Measurements from ENCODE around the gene S100A13.
"Not testable (repeated sequence)": the region's sequence is repeated elsewhere in the genome, so short reads cannot be mapped to it uniquely, and the experiment has no call there.

S100A13 gene

GRCh38 chr1:153626904-153627714 lies at the start of gene S100A13:
S100A13 (minus strand) TSS chr1:153627505; CDS start chr1:153626472, 1,033 bp downstream.
- DNase-seq, result no peak

- DNase-seq, result no peak
Observed at GRCh38 chr1:153673511-153673910, 46.2 kb upstream of the S100A13 start.

GRCh38 chr1:153671628-153672353 lies 44.5 kb upstream of the S100A13 start:
- peak; percentile 55 to 68 for DNase-seq

- peak; percentile 99 for DNase-seq
Observed at GRCh38 chr1:153670859-153671627, 43.7 kb upstream of the S100A13 start, which contains the start of gene ILF2. ILF2 (minus strand) TSS chr1:153670993; CDS start chr1:153670922, 71 bp downstream.

GRCh38 chr1:153670257-153670858 lies 43.1 kb upstream of the S100A13 start:
- DNase-seq, result no peak

- no peak for DNase-seq
Observed at GRCh38 chr1:153669606-153670005, 42.3 kb upstream of the S100A13 start.

- DNase-seq, result not testable (repeated sequence)
Observed at GRCh38 chr1:153668672-153669071, 41.4 kb upstream of the S100A13 start.

- no peak for DNase-seq
Observed at GRCh38 chr1:153667439-153667838, 40.1 kb upstream of the S100A13 start.

GRCh38 chr1:153663211-153663610 lies 35.9 kb upstream of the S100A13 start:
- DNase-seq, result no peak

- DNase-seq, result no peak
Observed at GRCh38 chr1:153662269-153662668, 35.0 kb upstream of the S100A13 start.

- DNase-seq, result no peak
Observed at GRCh38 chr1:153661111-153661708, 33.9 kb upstream of the S100A13 start.

GRCh38 chr1:153659656-153660055 lies 32.4 kb upstream of the S100A13 start:
- no peak for DNase-seq

GRCh38 chr1:153659175-153659534 lies 31.9 kb upstream of the S100A13 start:
- DNase-seq, result no peak

GRCh38 chr1:153658400-153659174 lies 31.3 kb upstream of the S100A13 start, which contains the start of gene SNAPIN:
SNAPIN (plus strand) TSS chr1:153658703; CDS start chr1:153658744, 41 bp downstream.
- peak; percentile 89 to 93 for DNase-seq

GRCh38 chr1:153655333-153655732 lies 28.0 kb upstream of the S100A13 start:
- no peak for DNase-seq

GRCh38 chr1:153652805-153653500 lies 25.6 kb upstream of the S100A13 start:
- DNase-seq, result no peak

GRCh38 chr1:153651771-153652170 lies 24.5 kb upstream of the S100A13 start:
- no peak for DNase-seq

GRCh38 chr1:153649863-153650235 lies 22.5 kb upstream of the S100A13 start:
- no peak for DNase-seq

- DNase-seq, result peak in 1 of 2 donors; percentile 43
Observed at GRCh38 chr1:153649137-153649862, 22.0 kb upstream of the S100A13 start.

GRCh38 chr1:153648000-153648643 lies 20.8 kb upstream of the S100A13 start:
- no peak for DNase-seq

All from CD4-positive, alpha-beta T cell treated with Interferon alpha-2 for 1 hour (primary cell).